Trophoblast cell (in vitro differentiated cells and primary cell): Measurements from ENCODE around the gene CTNNA1.
"Not testable (repeated sequence)": the region's sequence is repeated elsewhere in the genome, so short reads cannot be mapped to it uniquely, and the experiment has no call there.

ENCODE experiments used
- DNase-seq, 2 donors: peaks; one replicate each; pipeline ENCODE4 v3.0.0-alpha.2; 2016
- H2AFZ ChIP-seq: 2 replicates; pipeline ENCODE4 v1.6.1; 2013; ENCODE audit warnings: low read length, moderate library complexity, mild to moderate bottlenecking; ENCODE audit not compliant: insufficient read depth, poor library complexity
- H2AK5ac ChIP-seq: 2 replicates; pipeline ENCODE4 v1.6.1; 2013; ENCODE audit warnings: mild to moderate bottlenecking, low read length
- H2BK120ac ChIP-seq: 2 replicates; pipeline ENCODE4 v1.6.1; 2013; ENCODE audit warnings: low read length, mild to moderate bottlenecking, moderate library complexity; ENCODE audit not compliant: insufficient read depth, poor library complexity
- H2BK12ac ChIP-seq: 2 replicates; pipeline ENCODE4 v1.6.1; 2013; ENCODE audit warnings: mild to moderate bottlenecking, low read length, moderate library complexity
- H2BK5ac ChIP-seq: 2 replicates; pipeline ENCODE4 v1.6.1; 2013; ENCODE audit warnings: low read length, low read depth, moderate library complexity, mild to moderate bottlenecking; ENCODE audit not compliant: poor library complexity
- H3K14ac ChIP-seq: 2 replicates; pipeline ENCODE4 v1.6.1; 2013; ENCODE audit warnings: mild to moderate bottlenecking, low read length
- H3K18ac ChIP-seq: 2 replicates; pipeline ENCODE4 v1.6.1; 2013; ENCODE audit warnings: mild to moderate bottlenecking, low read length
- H3K23ac ChIP-seq: 2 replicates; pipeline ENCODE4 v1.6.1; 2013; ENCODE audit warnings: low read length
- H3K27ac ChIP-seq: 2 replicates; pipeline ENCODE4 v1.5.1; 2013; ENCODE audit warnings: low read depth, mild to moderate bottlenecking, inconsistent platforms, low read length, moderate library complexity
- H3K27me3 ChIP-seq: 2 replicates; pipeline ENCODE4 v1.6.1; 2013; ENCODE audit warnings: inconsistent platforms, mild to moderate bottlenecking, low read length, moderate library complexity; ENCODE audit not compliant: insufficient read depth
- H3K36me3 ChIP-seq, 2 experiments: 1 replicate in 1 of 2; 2 replicates in 1 of 2; pipeline ENCODE4 v1.6.1; 2013; ENCODE audit warnings: low read length in 2 of 2, mild to moderate bottlenecking in 2 of 2, moderate library complexity in 1 of 2; ENCODE audit not compliant: insufficient read depth in 2 of 2, control insufficient read depth in 1 of 2
- H3K4ac ChIP-seq: 2 replicates; pipeline ENCODE4 v1.6.1; 2013; ENCODE audit warnings: low read depth, mild to moderate bottlenecking, low read length, moderate library complexity
- H3K4me1 ChIP-seq, 2 experiments: 1 replicate in 1 of 2; 2 replicates in 1 of 2; pipeline ENCODE4 v1.6.1; 2013; ENCODE audit warnings: low read length in 2 of 2, mild to moderate bottlenecking in 2 of 2, moderate library complexity in 1 of 2; ENCODE audit not compliant: insufficient read depth in 2 of 2, control insufficient read depth in 1 of 2
- H3K4me2 ChIP-seq: 2 replicates; pipeline ENCODE4 v1.6.1; 2013; ENCODE audit warnings: inconsistent platforms, mild to moderate bottlenecking, low read length, moderate library complexity
- H3K4me3 ChIP-seq: 2 replicates; pipeline ENCODE4 v1.5.1; 2013; ENCODE audit warnings: mild to moderate bottlenecking, low read depth, low read length, inconsistent platforms
- H3K79me1 ChIP-seq: one replicate; pipeline ENCODE4 v1.6.1; 2013; ENCODE audit warnings: low read length
- H3K79me2 ChIP-seq: 2 replicates; pipeline ENCODE4 v1.6.1; 2013; ENCODE audit warnings: low read length, mild to moderate bottlenecking; ENCODE audit not compliant: control insufficient read depth, insufficient read depth, poor library complexity
- H3K9ac ChIP-seq: 2 replicates; pipeline ENCODE4 v1.6.1; 2013; ENCODE audit warnings: mild to moderate bottlenecking, low read length
- H3K9me3 ChIP-seq: 2 replicates; pipeline ENCODE4 v1.6.1; 2013; ENCODE audit warnings: low read depth, mild to moderate bottlenecking, control low read depth, inconsistent platforms, low read length; ENCODE audit not compliant: insufficient read depth
- H4K12ac ChIP-seq: 2 replicates; pipeline ENCODE4 v1.6.1; 2013; ENCODE audit warnings: low read depth, mild to moderate bottlenecking, low read length, moderate library complexity
- H4K8ac ChIP-seq: 2 replicates; pipeline ENCODE4 v1.6.1; 2013; ENCODE audit warnings: low read depth, mild to moderate bottlenecking, low read length, moderate library complexity
- H4K91ac ChIP-seq: one replicate; pipeline ENCODE4 v1.6.1; 2013; ENCODE audit warnings: low read depth, mild to moderate bottlenecking, low read length, moderate library complexity
- WGBS: extraction: QIAGEN DNeasy Blood & Tissue Kit; methylation state at CpG from one replicate; pipeline ENCODE4 v1.1.7; 2013; ENCODE audit warnings: missing lambda C conversion rate; ENCODE audit not compliant: insufficient read length, insufficient coverage; ENCODE audit errors: extremely low coverage; 5-methylcytosine and 5-hydroxymethylcytosine counted together

CTNNA1 gene

GRCh38 chr5:138714694-138715093 is 38.5 kb upstream of the CTNNA1 start:
- Histone ChIP-seq H3K4ac (no peak overlapping the region), H3K14ac (no peak overlapping the region), H3K23ac (no peak overlapping the region), H2BK12ac (no peak overlapping the region), H3K18ac (no peak overlapping the region), H3K36me3 (no peaks in the 10 kb centered on the region), H3K79me2 (no peaks in the 10 kb centered on the region), H3K4me1 (peaks cover 4 to 5% of the 10 kb centered on the region in 2 experiments), H4K12ac (no peak overlapping the region), H2AK5ac (no peak overlapping the region), H3K27me3 (no peaks in the 10 kb centered on the region), H3K9me3 (no peaks in the 10 kb centered on the region), H2BK120ac (no peak overlapping the region), H4K8ac (no peak overlapping the region), H4K91ac (no peak overlapping the region), H3K79me1 (no peaks in the 10 kb centered on the region), H3K4me2 (no peak overlapping the region), H3K9ac (no peak overlapping the region), H3K4me3 (no peak overlapping the region), H2BK5ac (no peak overlapping the region), H3K27ac (no peak overlapping the region), H2AFZ (no peak overlapping the region)
- DNase-seq, result no peak
- WGBS, result no CpG with 5 or more reads among the region's 3 CpGs

DNA sequence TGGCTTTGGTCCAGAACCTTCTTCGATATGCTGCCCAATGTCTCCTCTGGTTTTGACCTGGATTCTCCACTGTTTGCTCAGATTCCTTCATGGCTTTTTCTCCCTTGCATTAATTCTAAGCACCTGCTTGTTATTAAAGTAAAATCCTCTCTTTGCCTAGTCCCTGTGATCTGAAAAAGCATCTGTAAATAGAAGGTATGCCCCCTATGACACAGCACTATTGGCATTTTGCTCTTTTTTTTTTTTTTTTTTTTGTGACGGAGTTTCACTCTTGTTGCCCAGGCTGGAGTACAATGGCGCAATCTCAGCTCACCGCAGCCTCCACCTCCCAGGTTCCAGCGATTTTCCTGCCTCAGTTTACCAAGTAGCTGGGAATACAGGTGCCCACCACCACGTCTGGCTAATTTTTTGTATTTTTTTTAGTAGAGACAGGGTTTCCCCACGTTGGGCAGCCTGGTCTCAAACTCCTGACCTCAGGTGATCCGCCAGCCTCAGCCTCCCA is 37.2 kb upstream of the CTNNA1 start:
- not testable (repeated sequence) for H3K14ac ChIP-seq, H3K27me3 ChIP-seq, H2AFZ ChIP-seq, H3K27ac ChIP-seq, H3K9ac ChIP-seq, H3K4ac ChIP-seq, H3K4me3 ChIP-seq, H4K8ac ChIP-seq, H3K4me1 ChIP-seq, H4K12ac ChIP-seq, H3K79me1 ChIP-seq, H3K9me3 ChIP-seq, H3K36me3 ChIP-seq, H4K91ac ChIP-seq, H2BK5ac ChIP-seq, H3K79me2 ChIP-seq, H3K18ac ChIP-seq, H3K23ac ChIP-seq, H3K4me2 ChIP-seq, H2AK5ac ChIP-seq, H2BK12ac ChIP-seq, H2BK120ac ChIP-seq
- no CpG with 5 or more reads among the region's 8 CpGs for WGBS
- DNase-seq, result peak in 1 of 2 donors; percentile 47

DNA sequence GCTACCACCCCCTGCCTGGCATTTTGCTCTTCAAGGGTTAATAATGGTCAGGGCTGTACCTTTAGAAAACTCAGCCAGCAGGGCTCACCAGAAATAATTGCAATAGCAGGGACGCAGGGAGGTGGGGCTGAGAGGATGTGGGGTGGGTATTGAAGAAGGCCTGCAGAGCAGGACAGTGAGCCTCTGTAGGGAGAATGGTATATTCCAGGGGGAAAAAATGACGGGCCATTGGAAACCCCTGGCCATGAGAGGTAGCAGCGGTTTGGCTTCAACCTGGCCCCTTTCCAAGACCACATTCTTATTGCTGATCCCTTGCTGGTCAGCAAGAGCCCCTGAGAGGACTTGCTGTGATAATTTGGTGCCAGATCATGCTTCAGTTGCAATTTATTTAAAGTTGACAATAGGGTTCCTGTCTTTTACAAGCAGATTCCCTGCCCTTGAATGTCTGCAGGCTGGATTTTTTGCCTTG is 36.7 kb upstream of the CTNNA1 start:
- peaks cover 4 to 7% of the 10 kb centered on the region in 2 experiments for H3K4me1 ChIP-seq
- no peak overlapping the region for H2AK5ac ChIP-seq
- no peak overlapping the region for H3K14ac ChIP-seq
- H3K79me2 ChIP-seq, result no peaks in the 10 kb centered on the region
- no peak overlapping the region for H4K12ac ChIP-seq
- H2AFZ ChIP-seq, result no peak overlapping the region
- no peaks in the 10 kb centered on the region for H3K79me1 ChIP-seq
- no peak overlapping the region for H3K4ac ChIP-seq
- no peak overlapping the region for H3K23ac ChIP-seq
- no peak overlapping the region for H4K91ac ChIP-seq
- no peaks in the 10 kb centered on the region for H3K9me3 ChIP-seq
- peak overlapping the region; percentile 58 for H2BK12ac ChIP-seq
- no peak overlapping the region for H2BK120ac ChIP-seq
- no peak for DNase-seq
- H3K4me3 ChIP-seq, result no peak overlapping the region
- no peak overlapping the region for H2BK5ac ChIP-seq
- H3K27me3 ChIP-seq, result no peaks in the 10 kb centered on the region
- no peak overlapping the region for H3K9ac ChIP-seq
- H3K36me3 ChIP-seq, result no peaks in the 10 kb centered on the region
- H3K27ac ChIP-seq, result no peak overlapping the region
- no peak overlapping the region for H4K8ac ChIP-seq
- no CpG with 5 or more reads among the region's 3 CpGs for WGBS
- H3K4me2 ChIP-seq, result no peak overlapping the region
- no peak overlapping the region for H3K18ac ChIP-seq

DNA sequence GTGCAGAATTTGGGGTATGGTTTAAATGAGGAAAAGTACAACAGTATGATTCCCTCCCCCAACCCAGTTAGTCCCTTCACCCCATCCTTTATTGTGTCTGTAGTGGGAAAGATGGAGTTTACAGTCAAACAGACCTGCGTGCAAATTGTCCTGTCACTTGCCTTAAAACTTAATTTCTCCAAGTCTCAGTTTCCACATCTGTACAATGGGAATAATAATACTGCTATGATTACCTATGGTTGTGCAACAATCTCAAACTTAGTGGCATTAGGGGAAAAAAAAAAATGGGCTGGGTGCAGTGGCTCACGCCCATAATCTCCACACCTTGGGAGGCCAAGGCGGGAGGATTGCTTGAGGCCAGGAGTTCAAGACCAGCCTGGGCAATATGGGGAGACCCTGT is 35.8 kb upstream of the CTNNA1 start:
- no peak overlapping the region for H3K4me2 ChIP-seq
- H3K4me1 ChIP-seq, result peaks cover 4 to 9% of the 10 kb centered on the region in 2 experiments
- H3K36me3 ChIP-seq, result no peaks in the 10 kb centered on the region
- no peak overlapping the region for H3K4me3 ChIP-seq
- no peaks in the 10 kb centered on the region for H3K9me3 ChIP-seq
- H3K18ac ChIP-seq, result no peak overlapping the region
- H3K23ac ChIP-seq, result no peak overlapping the region
- H4K8ac ChIP-seq, result no peak overlapping the region
- no peak overlapping the region for H3K14ac ChIP-seq
- no peaks in the 10 kb centered on the region for H3K27me3 ChIP-seq
- no peak overlapping the region for H2BK5ac ChIP-seq
- no peak overlapping the region for H4K91ac ChIP-seq
- no peak for DNase-seq
- H2AFZ ChIP-seq, result no peak overlapping the region
- no peak overlapping the region for H3K4ac ChIP-seq
- H2AK5ac ChIP-seq, result no peak overlapping the region
- no peak overlapping the region for H3K27ac ChIP-seq
- no CpG with 5 or more reads among the region's 3 CpGs for WGBS
- no peak overlapping the region for H3K9ac ChIP-seq
- no peak overlapping the region for H2BK12ac ChIP-seq
- H3K79me1 ChIP-seq, result no peaks in the 10 kb centered on the region
- no peaks in the 10 kb centered on the region for H3K79me2 ChIP-seq
- H4K12ac ChIP-seq, result no peak overlapping the region
- no peak overlapping the region for H2BK120ac ChIP-seq
